Gastrocnemius medialis (tissue), 4 donors: Measurements from ENCODE around the gene FAS. TPM values are rescaled to one million over a fixed set of nuclear protein-coding genes. Genes with fewer than 3 reads are reported as not detected.

Source experiments
- ATAC-seq, 2 donors: fragments of 150-250 bp; one replicate each; pipeline ENCODE4 v1.9.1; 2016
- DNase-seq, 2 donors: peaks; one replicate each; pipeline ENCODE4 v3.0.0-alpha.2; 2019
- H3K27ac ChIP-seq, 4 donors: fragments of 200-600 bp; sonication (generic); 1 replicate in 1 of 4; 2 replicates in 3 of 4; pipeline ENCODE4 v1.5.1; 2016 to 2018; ENCODE audit warnings: mild to moderate bottlenecking in 2 of 4, moderate library complexity in 1 of 4
- H3K27me3 ChIP-seq, 3 donors: fragments of 200-600 bp; sonication (generic) in 2 of 3; 1 replicate in 1 of 3; 2 replicates in 2 of 3; pipeline versions ENCODE4 v1.5.1 to v1.6.0; 2016 to 2019; ENCODE audit warnings: mild to moderate bottlenecking in 1 of 3, moderate library complexity in 1 of 3
- H3K36me3 ChIP-seq, 2 donors: fragments of 200-600 bp; sonication (generic) in 1 of 2; one replicate each; pipeline ENCODE4 v1.5.1; 2017 to 2018
- H3K4me1 ChIP-seq, 2 donors: fragments of 200-600 bp; sonication (generic) in 1 of 2; one replicate each; pipeline ENCODE4 v1.5.1; 2016 to 2017; ENCODE audit warnings: mild to moderate bottlenecking in 2 of 2
- H3K4me3 ChIP-seq, 4 donors: fragments of 200-600 bp; sonication (generic) in 3 of 4; 1 replicate in 1 of 4; 2 replicates in 3 of 4; pipeline ENCODE4 v1.5.1; 2016 to 2019; ENCODE audit warnings: mild to moderate bottlenecking in 2 of 4
- H3K9me3 ChIP-seq, 3 donors: fragments of 200-600 bp; sonication (generic) in 2 of 3; 1 replicate in 1 of 3; 2 replicates in 2 of 3; pipeline ENCODE4 v1.5.1; 2016 to 2019
- POLR2A ChIP-seq, 2 donors: fragments of 450-650 bp; IDR thresholded peaks; one replicate each; pipeline ENCODE4 v1.6.1; 2017; ENCODE audit warnings: antibody characterized with exemption in 2 of 2, mild to moderate bottlenecking in 2 of 2, moderate library complexity in 2 of 2
- in situ Hi-C, 4 donors: fragments of 200-750 bp; cut with MboI; loops; one replicate each; pipeline versions ENCODE4 v1.15.0 to v1.8.0; 2017; ENCODE audit warnings: low sequenced_read_pairs in 4 of 4
- intact Hi-C: fragments of 100-400 bp; cut with DNase I; formaldehyde crosslinking; loops from one replicate; pipeline ENCODE4 v1.15.1; 2023; ENCODE audit warnings: low total_unique reads
- total RNA-seq, 4 donors: library from RNA; depleted of rRNA; stranded (reverse); fragments of >200 nt; gene quantifications; one replicate each; pipeline versions ENCODE4 v1.1.0 to v1.2.3, GENCODE V29; 2016
- TF ChIP-seq, protein P1 (sequence below), 5 experiments: fragments of 450-650 bp in 3 of 5; fragments of 200-600 bp in 2 of 5; sonication (generic) in 2 of 5; IDR thresholded peaks in 4 of 5; conservative IDR thresholded peaks in 1 of 5; 1 replicate in 4 of 5; 2 replicates in 1 of 5; pipeline ENCODE4 v1.5.1; 2016 to 2019; ENCODE audit warnings: antibody characterized with exemption in 5 of 5, mild to moderate bottlenecking in 3 of 5, moderate library complexity in 3 of 5

Gene FAS
- total RNA-seq, 4 donors from 2014 or later: 2.7 to 5.9 (median 4.9) TPM

GRCh38 chr10:88999625-89000024, 9.0 kb downstream of the FAS start:
- no peak for DNase-seq
- no peaks in the 10 kb centered on the region for H3K4me1 ChIP-seq
- peak overlapping the region in 3 of 4 donors; percentile 3 to 23 (median 19) for H3K4me3 ChIP-seq
- TF ChIP-seq, protein P1, sequence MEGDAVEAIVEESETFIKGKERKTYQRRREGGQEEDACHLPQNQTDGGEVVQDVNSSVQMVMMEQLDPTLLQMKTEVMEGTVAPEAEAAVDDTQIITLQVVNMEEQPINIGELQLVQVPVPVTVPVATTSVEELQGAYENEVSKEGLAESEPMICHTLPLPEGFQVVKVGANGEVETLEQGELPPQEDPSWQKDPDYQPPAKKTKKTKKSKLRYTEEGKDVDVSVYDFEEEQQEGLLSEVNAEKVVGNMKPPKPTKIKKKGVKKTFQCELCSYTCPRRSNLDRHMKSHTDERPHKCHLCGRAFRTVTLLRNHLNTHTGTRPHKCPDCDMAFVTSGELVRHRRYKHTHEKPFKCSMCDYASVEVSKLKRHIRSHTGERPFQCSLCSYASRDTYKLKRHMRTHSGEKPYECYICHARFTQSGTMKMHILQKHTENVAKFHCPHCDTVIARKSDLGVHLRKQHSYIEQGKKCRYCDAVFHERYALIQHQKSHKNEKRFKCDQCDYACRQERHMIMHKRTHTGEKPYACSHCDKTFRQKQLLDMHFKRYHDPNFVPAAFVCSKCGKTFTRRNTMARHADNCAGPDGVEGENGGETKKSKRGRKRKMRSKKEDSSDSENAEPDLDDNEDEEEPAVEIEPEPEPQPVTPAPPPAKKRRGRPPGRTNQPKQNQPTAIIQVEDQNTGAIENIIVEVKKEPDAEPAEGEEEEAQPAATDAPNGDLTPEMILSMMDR (IDR thresholded peaks at IDR 0.05 in 4 of 5, conservative IDR thresholded peaks at IDR 0.05 in 1 of 5): no peak
- TF ChIP-seq POLR2A (IDR thresholded peaks at IDR 0.05): no peak
- no peaks in the 10 kb centered on the region for H3K9me3 ChIP-seq
- ATAC-seq: no peak
- intact Hi-C loops: no loop called here
- no peaks in the 10 kb centered on the region for H3K36me3 ChIP-seq
- peak overlapping the region; percentile 41 to 59 (median 53) for H3K27ac ChIP-seq
- H3K27me3 ChIP-seq: peaks cover 0 to 5% (median 4%) of the 10 kb centered on the region in 3 donors
- in situ Hi-C loops: loop anchor here in 1 of 4 donors (25.0 kb wide), 1 partner anchor 563 kb away; no protein-coding TSS in a partner anchor

DNA sequence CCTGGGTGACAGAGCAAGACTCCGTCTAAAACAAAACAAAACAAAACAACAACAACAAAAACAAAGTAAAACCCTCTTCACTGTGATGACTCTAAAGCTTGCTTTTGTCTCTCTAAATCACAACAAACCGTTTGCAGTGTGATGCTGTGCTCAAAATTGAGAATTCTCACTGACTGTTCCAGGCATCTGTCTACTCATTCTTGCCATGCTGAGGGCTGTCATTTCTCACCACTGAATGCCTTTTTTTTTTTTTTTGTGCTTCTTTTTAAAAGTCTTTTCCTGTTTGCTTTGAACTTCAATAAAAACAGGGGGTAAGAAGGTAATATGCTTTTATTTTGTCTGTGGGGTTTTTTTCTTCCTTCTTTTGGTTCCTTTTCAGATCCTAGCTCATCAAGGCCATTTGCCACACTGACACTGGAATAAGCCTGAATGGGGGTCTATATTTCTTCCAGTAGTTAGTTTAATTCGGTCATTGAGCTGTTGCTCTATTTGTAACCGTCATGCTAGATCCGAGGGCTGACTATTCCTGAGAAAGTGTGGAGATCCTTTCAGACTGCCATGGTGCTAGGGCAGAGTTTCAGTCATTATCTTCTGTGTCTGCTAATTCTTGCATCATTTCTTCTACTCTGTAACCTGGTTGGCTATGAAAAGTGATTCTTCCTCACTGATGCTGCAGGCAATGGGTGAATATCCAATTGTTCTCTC, 10.6 kb downstream of the FAS start:
- DNase-seq: no peak
- in situ Hi-C loops: loop anchor here in 1 of 4 donors (25.0 kb wide), 1 partner anchor 561 kb away; no protein-coding TSS in a partner anchor
- H3K36me3 ChIP-seq: no peaks in the 10 kb centered on the region
- intact Hi-C loops: no loop called here
- ATAC-seq: peak in 1 of 2 donors; percentile 44
- H3K4me3 ChIP-seq: peak overlapping the region in 2 of 4 donors; percentile 23 to 26
- peak overlapping the region; percentile 14 to 54 (median 46) for H3K27ac ChIP-seq
- TF ChIP-seq, protein P1 (IDR thresholded peaks at IDR 0.05 in 4 of 5, conservative IDR thresholded peaks at IDR 0.05 in 1 of 5): no peak
- TF ChIP-seq POLR2A (IDR thresholded peaks at IDR 0.05): no peak
- H3K9me3 ChIP-seq: no peaks in the 10 kb centered on the region
- H3K27me3 ChIP-seq: peaks cover 0 to 5% (median 4%) of the 10 kb centered on the region in 3 donors
- H3K4me1 ChIP-seq: no peaks in the 10 kb centered on the region

DNA sequence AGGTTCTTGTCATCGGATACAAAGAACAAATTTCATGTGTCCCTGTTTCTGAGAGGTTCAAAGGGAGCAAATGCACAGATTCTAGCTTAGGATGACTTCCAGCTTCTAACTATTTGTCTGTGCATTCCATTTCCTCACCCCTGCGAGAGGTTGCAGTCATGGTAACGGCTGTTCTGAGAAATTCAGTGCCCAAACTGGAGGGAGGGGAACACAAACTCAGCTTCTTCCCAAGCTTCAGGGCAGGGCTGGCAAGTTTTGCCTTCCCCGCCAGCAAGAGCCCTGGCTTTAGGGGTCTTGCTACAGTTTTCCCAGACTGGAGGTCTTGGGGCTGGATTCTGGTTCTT, 11.1 kb downstream of the FAS start:
- Histone ChIP-seq H3K27me3 (peaks cover 0 to 5% (median 4%) of the 10 kb centered on the region in 3 donors), H3K27ac (peak overlapping the region in 2 of 4 donors; percentile 51 to 54), H3K9me3 (no peaks in the 10 kb centered on the region), H3K4me3 (no peak overlapping the region), H3K36me3 (no peaks in the 10 kb centered on the region), H3K4me1 (no peaks in the 10 kb centered on the region)
- no peak for ATAC-seq
- intact Hi-C loops: no loop called here
- no peak for DNase-seq
- TF ChIP-seq, protein P1 (IDR thresholded peaks at IDR 0.05 in 4 of 5, conservative IDR thresholded peaks at IDR 0.05 in 1 of 5): no peak
- no peak for TF ChIP-seq POLR2A (IDR thresholded peaks at IDR 0.05)
- in situ Hi-C loops: loop anchor here in 1 of 4 donors (25.0 kb wide), 1 partner anchor 561 kb away; no protein-coding TSS in a partner anchor

GRCh38 chr10:89002226-89002978, 11.8 kb downstream of the FAS start:
- Histone ChIP-seq H3K9me3 (no peaks in the 10 kb centered on the region), H3K27ac (peak overlapping the region in 1 of 4 donors; percentile 54), H3K27me3 (peaks cover 0 to 5% (median 4%) of the 10 kb centered on the region in 3 donors), H3K36me3 (no peaks in the 10 kb centered on the region), H3K4me1 (no peaks in the 10 kb centered on the region), H3K4me3 (no peak overlapping the region)
- DNase-seq (no peak), ATAC-seq (no peak)
- TF ChIP-seq, protein P1 (IDR thresholded peaks at IDR 0.05 in 4 of 5, conservative IDR thresholded peaks at IDR 0.05 in 1 of 5): no peak
- TF ChIP-seq POLR2A (IDR thresholded peaks at IDR 0.05): no peak
- in situ Hi-C loops: loop anchor here in 1 of 4 donors (25.0 kb wide), 1 partner anchor 560 kb away; no protein-coding TSS in a partner anchor
- intact Hi-C loops: no loop called here
